K562 (cell line): ENCODE results near the gene PRR15L. TPM values are rescaled to one million over a fixed set of nuclear protein-coding genes. Genes with fewer than 3 reads are reported as not detected.

Experiments used
- ATF7 ChIP-seq: fragments of 450-650 bp; IDR thresholded peaks from 2 replicates; pipeline ENCODE4 v1.7.1; 2014; ENCODE audit warnings: mild to moderate bottlenecking, moderate library complexity
- C11orf30 ChIP-seq: fragments of 450-650 bp; IDR thresholded peaks from 2 replicates; pipeline ENCODE4 v1.6.1; 2016; ENCODE audit warnings: low read depth, mild to moderate bottlenecking
- CBX1 ChIP-seq: sonication (generic); IDR thresholded peaks from 2 replicates; pipeline ENCODE4 v1.6.1; 2016; ENCODE audit warnings: antibody characterized with exemption, low read depth, mild to moderate bottlenecking
- CC2D1A ChIP-seq: fragments of 450-650 bp; IDR thresholded peaks from 2 replicates; pipeline ENCODE4 v1.6.1; 2017; ENCODE audit warnings: mild to moderate bottlenecking
- FOXK1 ChIP-seq: sonication (generic); formaldehyde crosslinking; IDR thresholded peaks from 2 replicates; pipeline ENCODE4 v1.8.0; 2022; ENCODE audit warnings: missing genetic modification reagents, mild to moderate bottlenecking, borderline replicate concordance
- GTF2B ChIP-seq: IDR thresholded peaks from 2 replicates; pipeline ENCODE4 v1.6.1; 2011; ENCODE audit not compliant: insufficient read length; ENCODE audit errors: extremely low read depth
- LCOR ChIP-seq: sonication (generic); formaldehyde crosslinking; IDR thresholded peaks from 2 replicates; pipeline ENCODE4 v1.8.0; 2022; ENCODE audit warnings: mild to moderate bottlenecking, missing genetic modification reagents
- MAFG ChIP-seq: fragments of 450-650 bp; conservative IDR thresholded peaks from 2 replicates; pipeline ENCODE4 v1.6.1; 2016; ENCODE audit warnings: missing genetic modification characterization, missing compliant biosample characterization
- POLR2G ChIP-seq: fragments of 200-400 bp; formaldehyde crosslinking; IDR thresholded peaks from 2 replicates; pipeline ENCODE4 v1.6.1; 2017; ENCODE audit warnings: low read depth, mild to moderate bottlenecking, antibody characterized with exemption, low read length, moderate library complexity
- RFX1 ChIP-seq: fragments of 450-650 bp; IDR thresholded peaks from 2 replicates; pipeline ENCODE4 v1.6.1; 2016; ENCODE audit warnings: mild to moderate bottlenecking, moderate library complexity
- SMAD1 ChIP-seq: fragments of 150-350 bp; IDR thresholded peaks from 2 replicates; pipeline ENCODE4 v1.6.1; 2014; ENCODE audit warnings: low read length, low read depth; ENCODE audit not compliant: partially characterized antibody
- SRSF3 ChIP-seq: fragments of 200-400 bp; formaldehyde crosslinking; IDR thresholded peaks from 2 replicates; pipeline ENCODE4 v1.6.1; 2016; ENCODE audit warnings: mild to moderate bottlenecking, low read length, moderate library complexity; ENCODE audit not compliant: insufficient read depth
- TCF15 ChIP-seq: fragments of 250-450 bp; sonication (Bioruptor Pico); IDR thresholded peaks from 2 replicates; pipeline ENCODE4 v1.8.0; 2022; ENCODE audit warnings: moderate library complexity, mild to moderate bottlenecking, inconsistent platforms
- TSC22D4 ChIP-seq: fragments of 450-650 bp; IDR thresholded peaks from 2 replicates; pipeline ENCODE4 v1.6.1; 2016; ENCODE audit warnings: missing genetic modification characterization, missing biosample characterization, control low read depth
- ZBED1 ChIP-seq: IDR thresholded peaks from 2 replicates; pipeline ENCODE4 v1.6.1; 2014
- polyA plus RNA-seq, 8 experiments: library from polyadenylated mRNA; depleted of rRNA in 4 of 8; stranded (reverse) in 5 of 8; unstranded in 3 of 8; fragments of >200 nt; fragmentation: Nextera tagmentation in 2 of 8; fragmentation: Illumina TruSeq in 1 of 8; extraction: Ambion mirVana in 2 of 8; extraction: Trizol in 1 of 8; gene quantifications; 2 replicates each; pipeline versions ENCODE4 v1.2.1 to v1.2.3, GENCODE V29; 2011 to 2014; ENCODE audit warnings: inconsistent platforms in 1 of 8, missing spikeins in 1 of 8
- total RNA-seq, 7 experiments: library from RNA; depleted of rRNA in 6 of 7; stranded (reverse); fragments of >200 nt in 6 of 7; fragmentation: Illumina TruSeq in 2 of 7; extraction: Trizol in 2 of 7; gene quantifications; 2 replicates each; pipeline versions ENCODE4 v1.2.1 to v1.2.3, GENCODE V29; 2011 to 2021; ENCODE audit warnings: low replicate concordance in 1 of 7
- TF ChIP-seq, protein P1 (sequence below), 2 experiments: IDR thresholded peaks; 2 replicates each; pipeline ENCODE4 v1.6.1; 2012; ENCODE audit warnings: improper control_type of control experiment in 2 of 2, low read depth in 2 of 2, low read length in 2 of 2, borderline replicate concordance in 1 of 2
- TF ChIP-seq, protein P2 (sequence below), 2 experiments: fragments of 450-650 bp; conservative IDR thresholded peaks; 2 replicates each; pipeline ENCODE4 v1.6.1; 2017; ENCODE audit warnings: mild to moderate bottlenecking in 2 of 2, moderate library complexity in 2 of 2

PRR15L gene
- total and polyA plus RNA-seq, 9 of the 15 experiments (the other 6 are each of a cell fraction or from before 2014, with no cell fraction given): 0.03 TPM; not detected in 8

GRCh38 chr17:47941246-47942095, 16.2 kb downstream of the PRR15L start, which contains the start of gene PNPO (continued):
- TF ChIP-seq, protein P1, sequence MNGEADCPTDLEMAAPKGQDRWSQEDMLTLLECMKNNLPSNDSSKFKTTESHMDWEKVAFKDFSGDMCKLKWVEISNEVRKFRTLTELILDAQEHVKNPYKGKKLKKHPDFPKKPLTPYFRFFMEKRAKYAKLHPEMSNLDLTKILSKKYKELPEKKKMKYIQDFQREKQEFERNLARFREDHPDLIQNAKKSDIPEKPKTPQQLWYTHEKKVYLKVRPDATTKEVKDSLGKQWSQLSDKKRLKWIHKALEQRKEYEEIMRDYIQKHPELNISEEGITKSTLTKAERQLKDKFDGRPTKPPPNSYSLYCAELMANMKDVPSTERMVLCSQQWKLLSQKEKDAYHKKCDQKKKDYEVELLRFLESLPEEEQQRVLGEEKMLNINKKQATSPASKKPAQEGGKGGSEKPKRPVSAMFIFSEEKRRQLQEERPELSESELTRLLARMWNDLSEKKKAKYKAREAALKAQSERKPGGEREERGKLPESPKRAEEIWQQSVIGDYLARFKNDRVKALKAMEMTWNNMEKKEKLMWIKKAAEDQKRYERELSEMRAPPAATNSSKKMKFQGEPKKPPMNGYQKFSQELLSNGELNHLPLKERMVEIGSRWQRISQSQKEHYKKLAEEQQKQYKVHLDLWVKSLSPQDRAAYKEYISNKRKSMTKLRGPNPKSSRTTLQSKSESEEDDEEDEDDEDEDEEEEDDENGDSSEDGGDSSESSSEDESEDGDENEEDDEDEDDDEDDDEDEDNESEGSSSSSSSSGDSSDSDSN (IDR thresholded peaks at IDR 0.05; ENCODE audit: borderline replicate concordance in 1 of 2, low read depth in 2 of 2, low read length in 2 of 2): 0 out of 4 replicates have a peak, but pooled peaks have one; percentile 53 to 62
- TF ChIP-seq FOXK1 (no peak), TCF15 (CRISPR knock-in tag) (no peak), CC2D1A (peak; percentile 95; the same call in 1 of the 2 replicates), POLR2G (peak; percentile 91), ATF7 (peak; percentile 90), SRSF3 (no peak), CBX1 (peak; percentile 35; the same call in 1 of the 2 replicates), ZBED1 (no peak), TSC22D4 (tag) (no peak), LCOR (CRISPR knock-in tag) (peak; percentile 87), GTF2B (no peak), SMAD1 (no peak), RFX1 (no peak), MAFG (no peak), C11orf30 (peak; percentile 69; the same call in 1 of the 2 replicates)
- TF ChIP-seq, protein P2, sequence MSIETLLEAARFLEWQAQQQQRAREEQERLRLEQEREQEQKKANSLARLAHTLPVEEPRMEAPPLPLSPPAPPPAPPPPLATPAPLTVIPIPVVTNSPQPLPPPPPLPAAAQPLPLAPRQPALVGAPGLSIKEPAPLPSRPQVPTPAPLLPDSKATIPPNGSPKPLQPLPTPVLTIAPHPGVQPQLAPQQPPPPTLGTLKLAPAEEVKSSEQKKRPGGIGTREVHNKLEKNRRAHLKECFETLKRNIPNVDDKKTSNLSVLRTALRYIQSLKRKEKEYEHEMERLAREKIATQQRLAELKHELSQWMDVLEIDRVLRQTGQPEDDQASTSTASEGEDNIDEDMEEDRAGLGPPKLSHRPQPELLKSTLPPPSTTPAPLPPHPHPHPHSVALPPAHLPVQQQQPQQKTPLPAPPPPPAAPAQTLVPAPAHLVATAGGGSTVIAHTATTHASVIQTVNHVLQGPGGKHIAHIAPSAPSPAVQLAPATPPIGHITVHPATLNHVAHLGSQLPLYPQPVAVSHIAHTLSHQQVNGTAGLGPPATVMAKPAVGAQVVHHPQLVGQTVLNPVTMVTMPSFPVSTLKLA (conservative IDR thresholded peaks at IDR 0.05): peak; percentile 96 to 98
